GM20431 (cell line): ENCODE data around the gene COX14.

ENCODE experiments used
- in situ Hi-C: fragments of 300-500 bp; cut with MseI, MboI; formaldehyde crosslinking; loops from one replicate; pipeline ENCODE4 v1.15.0; 2020; ENCODE audit warnings: low sequenced_read_pairs; ENCODE audit not compliant: unreplicated experiment

The COX14 gene

GRCh38 chr12:50084409-50084774 lies 27.6 kb upstream of the COX14 start:
- in situ Hi-C loops, result loop anchor here (10.0 kb wide), 1 partner anchor 90 kb away; no protein-coding TSS in a partner anchor

- in situ Hi-C loops, result loop anchor here (10.0 kb wide), 1 partner anchor 90 kb away; no protein-coding TSS in a partner anchor
Observed at GRCh38 chr12:50084775-50085614, 27.0 kb upstream of the COX14 start, which contains the start of gene SMARCD1. SMARCD1 (plus strand) TSS chr12:50085342; CDS start chr12:50085370, 28 bp downstream.

GRCh38 chr12:50085615-50086072 lies 26.4 kb upstream of the COX14 start:
- in situ Hi-C loops, result loop anchor here (10.0 kb wide), 1 partner anchor 89 kb away; no protein-coding TSS in a partner anchor

- in situ Hi-C loops, result loop anchor here (10.0 kb wide), 1 partner anchor 89 kb away; no protein-coding TSS in a partner anchor
Observed at GRCh38 chr12:50086148-50086547, 25.9 kb upstream of the COX14 start.

GRCh38 chr12:50087151-50087550 lies 24.9 kb upstream of the COX14 start:
- in situ Hi-C loops, result loop anchor here (10.0 kb wide), 1 partner anchor 88 kb away; no protein-coding TSS in a partner anchor

- in situ Hi-C loops, result loop anchor here (10.0 kb wide), 1 partner anchor 87 kb away; no protein-coding TSS in a partner anchor
Observed at GRCh38 chr12:50087995-50088394, 24.0 kb upstream of the COX14 start.

- in situ Hi-C loops, result loop anchor here (10.0 kb wide), 1 partner anchor 86 kb away; no protein-coding TSS in a partner anchor
Observed at GRCh38 chr12:50088577-50089335, 23.3 kb upstream of the COX14 start.

GRCh38 chr12:50089730-50090129 lies 22.3 kb upstream of the COX14 start:
- in situ Hi-C loops, result loop anchor here (10.0 kb wide), 1 partner anchor 85 kb away; no protein-coding TSS in a partner anchor

GRCh38 chr12:50090391-50090790 lies 21.6 kb upstream of the COX14 start:
- in situ Hi-C loops, result no loop called here

- in situ Hi-C loops, result no loop called here
Observed at GRCh38 chr12:50097952-50098351, 14.1 kb upstream of the COX14 start.

GRCh38 chr12:50099302-50100008 lies 12.6 kb upstream of the COX14 start:
- in situ Hi-C loops, result no loop called here

GRCh38 chr12:50100561-50100960 lies 11.5 kb upstream of the COX14 start:
- in situ Hi-C loops, result no loop called here

- in situ Hi-C loops, result no loop called here
Observed at GRCh38 chr12:50101663-50102062, 10.4 kb upstream of the COX14 start.

GRCh38 chr12:50102131-50102531 lies 9.9 kb upstream of the COX14 start:
- in situ Hi-C loops, result no loop called here

- in situ Hi-C loops, result no loop called here
Observed at GRCh38 chr12:50102646-50103309, 9.3 kb upstream of the COX14 start.

GRCh38 chr12:50103351-50103750 lies 8.7 kb upstream of the COX14 start:
- in situ Hi-C loops, result no loop called here

- in situ Hi-C loops, result no loop called here
Observed at GRCh38 chr12:50103767-50104321, 8.2 kb upstream of the COX14 start, which contains the start of gene GPD1. GPD1 (plus strand) TSS chr12:50104008; CDS start chr12:50104051, 43 bp downstream.

GRCh38 chr12:50104417-50105366 lies 7.3 kb upstream of the COX14 start:
- in situ Hi-C loops, result no loop called here
